ENCODE data around the gene PGAM5. TPM values are rescaled to one million over a fixed set of nuclear protein-coding genes. Genes with fewer than 3 reads are reported as not detected.

PGAM5 gene
- polyA plus RNA-seq, 1 experiment = 8.9 TPM

DNA sequence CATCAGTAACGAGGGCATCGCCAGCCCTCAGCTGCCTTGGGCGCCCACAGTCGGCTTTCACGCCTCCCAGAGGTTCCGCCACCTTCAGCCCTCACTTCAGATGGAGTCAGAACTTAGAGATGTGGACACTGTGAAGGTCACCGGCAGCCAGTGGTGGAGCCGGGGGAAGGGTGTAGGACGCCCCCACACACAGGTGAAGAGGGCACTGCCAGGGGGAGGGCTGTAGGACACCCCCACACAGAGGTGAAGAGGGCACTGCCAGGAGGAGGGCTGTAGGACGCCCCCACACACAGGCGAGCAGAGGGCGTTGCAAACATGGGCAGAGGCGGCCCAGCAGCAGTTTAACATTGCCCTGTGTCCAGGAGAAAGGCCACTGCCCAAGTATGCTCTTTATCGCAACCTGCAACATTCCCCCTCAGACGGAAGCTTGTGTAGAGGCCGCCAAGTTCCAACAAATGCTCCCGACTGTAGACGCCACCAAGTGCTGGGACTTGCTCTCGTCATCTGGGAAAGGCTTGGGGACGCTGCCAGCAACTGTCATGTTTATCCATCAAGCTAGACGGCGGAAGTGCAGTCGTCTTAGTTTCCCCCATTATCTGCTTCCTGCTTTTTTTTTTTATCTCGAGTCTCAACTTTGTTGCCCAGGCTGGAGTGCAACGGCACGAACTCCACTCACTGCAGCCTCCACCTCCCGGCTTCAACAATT lies 55.9 kb downstream of the PGAM5 start:
- Histone ChIP-seq H3K9me3 (ENCODE audit: control insufficient read depth, insufficient read depth, low read length) (peaks cover 3% of the 10 kb centered on the region; the same call in 1 of the 2 replicates), H3K27ac (ENCODE audit: low read depth, low read length) (no peak overlapping the region), H3K27me3 (ENCODE audit: control insufficient read depth, insufficient read depth, low read length) (no peaks in the 10 kb centered on the region), H3K4me3 (ENCODE audit: low read depth, low read length) (no peak overlapping the region)
- TF ChIP-seq, protein P1, sequence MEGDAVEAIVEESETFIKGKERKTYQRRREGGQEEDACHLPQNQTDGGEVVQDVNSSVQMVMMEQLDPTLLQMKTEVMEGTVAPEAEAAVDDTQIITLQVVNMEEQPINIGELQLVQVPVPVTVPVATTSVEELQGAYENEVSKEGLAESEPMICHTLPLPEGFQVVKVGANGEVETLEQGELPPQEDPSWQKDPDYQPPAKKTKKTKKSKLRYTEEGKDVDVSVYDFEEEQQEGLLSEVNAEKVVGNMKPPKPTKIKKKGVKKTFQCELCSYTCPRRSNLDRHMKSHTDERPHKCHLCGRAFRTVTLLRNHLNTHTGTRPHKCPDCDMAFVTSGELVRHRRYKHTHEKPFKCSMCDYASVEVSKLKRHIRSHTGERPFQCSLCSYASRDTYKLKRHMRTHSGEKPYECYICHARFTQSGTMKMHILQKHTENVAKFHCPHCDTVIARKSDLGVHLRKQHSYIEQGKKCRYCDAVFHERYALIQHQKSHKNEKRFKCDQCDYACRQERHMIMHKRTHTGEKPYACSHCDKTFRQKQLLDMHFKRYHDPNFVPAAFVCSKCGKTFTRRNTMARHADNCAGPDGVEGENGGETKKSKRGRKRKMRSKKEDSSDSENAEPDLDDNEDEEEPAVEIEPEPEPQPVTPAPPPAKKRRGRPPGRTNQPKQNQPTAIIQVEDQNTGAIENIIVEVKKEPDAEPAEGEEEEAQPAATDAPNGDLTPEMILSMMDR (IDR thresholded peaks at IDR 0.05; ENCODE audit: low read depth, low read length) = no peak
- ChIA-PET CTCF (no interaction called here), POLR2A (no interaction called here)
- no peak for DNase-seq (ENCODE audit: low read depth, low spot score)

DNA sequence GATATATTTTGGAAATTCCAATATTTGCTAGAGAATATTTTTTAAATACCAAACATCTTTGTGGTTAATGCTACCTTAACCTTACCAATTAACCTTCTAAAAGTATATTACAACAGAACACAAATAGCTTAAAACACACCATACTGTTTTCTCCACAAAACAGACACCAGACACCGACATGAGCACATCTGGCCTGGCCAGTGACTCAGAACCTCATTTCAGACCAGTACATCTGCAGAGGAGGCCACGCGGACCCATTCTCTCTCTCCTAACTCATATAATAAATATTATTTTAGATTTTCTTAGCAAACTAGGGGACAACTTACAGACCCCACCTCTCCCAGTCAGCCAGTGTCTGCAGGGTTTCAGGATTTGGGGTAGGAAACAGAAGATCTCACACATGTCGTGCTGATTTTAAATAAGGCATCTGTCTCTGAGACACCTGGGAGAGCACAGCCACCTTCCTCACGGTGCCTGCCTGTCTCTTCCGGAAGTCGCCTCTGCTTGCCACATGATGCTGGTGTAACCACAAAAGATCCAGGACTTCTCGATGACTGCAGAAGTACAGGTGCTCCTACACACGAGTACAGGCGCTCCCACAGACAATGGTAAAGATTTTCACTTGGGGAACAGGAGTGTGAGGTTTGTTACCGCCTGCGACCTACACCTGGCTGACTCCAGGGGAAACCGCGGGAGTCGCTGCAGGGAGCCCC lies 60.6 kb downstream of the PGAM5 start:
- DNase-seq (ENCODE audit: low read depth, low spot score) = no peak
- peak overlapping the region; percentile 47 for H3K27ac ChIP-seq (ENCODE audit: low read depth, low read length)
- POLR2A ChIA-PET = no interaction called here
- CTCF ChIA-PET = no interaction called here
- no peak overlapping the region for H3K4me3 ChIP-seq (ENCODE audit: low read depth, low read length)
- no peaks in the 10 kb centered on the region; the same call in 1 of the 2 replicates for H3K9me3 ChIP-seq (ENCODE audit: control insufficient read depth, insufficient read depth, low read length)
- TF ChIP-seq, protein P1 (IDR thresholded peaks at IDR 0.05; ENCODE audit: low read depth, low read length) = no peak
- H3K27me3 ChIP-seq (ENCODE audit: control insufficient read depth, insufficient read depth, low read length) = no peaks in the 10 kb centered on the region

Small RNA genes within 50 kb of the gene (small RNA-seq; reads per million reads assigned to genes)
- not detected for gene RNA5SP379 (ENCODE audit: insufficient read length, low read depth)

Other genes starting within 250 kb of the PGAM5 start
- gene FBRSL1, start 220.7 kb upstream of the PGAM5 start, polyA plus RNA-seq (2011; rRNA removed) = 1.1 and 1.5 TPM in 2 replicates
- gene LRCOL1, start 100.3 kb upstream of the PGAM5 start, polyA plus RNA-seq (2011; rRNA removed) = 0.11 and 0.35 TPM in 2 replicates
- not detected in 2 replicates for gene P2RX2, start 92.1 kb upstream of the PGAM5 start, polyA plus RNA-seq (2011; rRNA removed)
- 4.1 and 6.3 TPM in 2 replicates for gene POLE, start 23.5 kb upstream of the PGAM5 start, polyA plus RNA-seq (2011; rRNA removed)
- 17.3 and 19.6 TPM in 2 replicates for gene PXMP2, start 23.3 kb upstream of the PGAM5 start, polyA plus RNA-seq (2011; rRNA removed)
- 55.7 and 65.6 TPM in 2 replicates for gene ANKLE2, start 51.0 kb downstream of the PGAM5 start, polyA plus RNA-seq (2011; rRNA removed)
- gene GOLGA3, start 118.0 kb downstream of the PGAM5 start, polyA plus RNA-seq (2011; rRNA removed) = 22.6 and 28.0 TPM in 2 replicates
- gene CHFR, start 176.8 kb downstream of the PGAM5 start, polyA plus RNA-seq (2011; rRNA removed) = 28.4 and 29.2 TPM in 2 replicates
- 8.7 and 13.6 TPM in 2 replicates for gene ZNF605, start 245.5 kb downstream of the PGAM5 start, polyA plus RNA-seq (2011; rRNA removed)